RWPE2 (cell line): ENCODE data around the gene HCAR1.
A peak's percentile ranks its signal among the peaks of the same experiment; 100 is the strongest.
"Not testable (repeated sequence)": the region's sequence is repeated elsewhere in the genome, so short reads cannot be mapped to it uniquely, and the experiment has no call there.

Source experiments
- ATAC-seq: fragments of 200-7000 bp; cut with Tn5 transposase; 3 replicates; pipeline ENCODE4 v1.9.1; 2021; ENCODE audit warnings: low read depth
- DNase-seq: peaks from one replicate; pipeline ENCODE4 v3.0.0-alpha.2; 2020; ENCODE audit warnings: low spot score
- H3K27ac ChIP-seq: fragments of 450-650 bp; 2 replicates; pipeline ENCODE4 v1.5.1; 2017; ENCODE audit warnings: mild to moderate bottlenecking; ENCODE audit not compliant: poor library complexity, severe bottlenecking
- H3K27me3 ChIP-seq: fragments of 250-450 bp; sonication (Bioruptor Pico); 2 replicates; pipeline ENCODE4 v1.5.1; 2021; ENCODE audit warnings: mild to moderate bottlenecking, moderate library complexity; ENCODE audit not compliant: insufficient read depth, poor library complexity, severe bottlenecking
- H3K36me3 ChIP-seq: fragments of 250-450 bp; sonication (Bioruptor Pico); 2 replicates; pipeline ENCODE4 v1.5.1; 2020; ENCODE audit warnings: low read depth, mild to moderate bottlenecking, moderate library complexity
- H3K4me1 ChIP-seq: fragments of 250-450 bp; sonication (Bioruptor Pico); 2 replicates; pipeline ENCODE4 v1.5.1; 2021; ENCODE audit warnings: mild to moderate bottlenecking, moderate library complexity; ENCODE audit not compliant: insufficient read depth, poor library complexity, severe bottlenecking
- H3K4me3 ChIP-seq: fragments of 250-450 bp; sonication (Bioruptor Pico); 2 replicates; pipeline ENCODE4 v1.5.1; 2021; ENCODE audit warnings: mild to moderate bottlenecking, moderate library complexity; ENCODE audit not compliant: severe bottlenecking
- H3K9me3 ChIP-seq: fragments of 250-450 bp; sonication (Bioruptor Pico); 2 replicates; pipeline ENCODE4 v1.5.1; 2021; ENCODE audit warnings: mild to moderate bottlenecking, moderate library complexity; ENCODE audit not compliant: severe bottlenecking
- CTCF ChIP-seq: fragments of 450-650 bp; IDR thresholded peaks from one replicate; pipeline ENCODE4 v1.5.1; 2017; ENCODE audit warnings: mild to moderate bottlenecking, moderate library complexity; ENCODE audit not compliant: poor library complexity, severe bottlenecking

The HCAR1 gene

GRCh38 chr12:122722387-122722786 is 8.3 kb downstream of the HCAR1 start:
- no peak overlapping the region for H3K4me3 ChIP-seq
- ATAC-seq: no peak
- no peaks in the 10 kb centered on the region for H3K9me3 ChIP-seq
- no peak for DNase-seq
- no peak for TF ChIP-seq CTCF
- no peaks in the 10 kb centered on the region for H3K36me3 ChIP-seq
- no peaks in the 10 kb centered on the region for H3K27me3 ChIP-seq
- peak overlapping the region; percentile 92 for H3K27ac ChIP-seq
- peaks cover 31% of the 10 kb centered on the region for H3K4me1 ChIP-seq

- no peak for TF ChIP-seq CTCF
- no peaks in the 10 kb centered on the region for H3K9me3 ChIP-seq
- ATAC-seq (peak; percentile 87), DNase-seq (peak; percentile 89)
- peaks cover 26% of the 10 kb centered on the region for H3K4me1 ChIP-seq
- H3K36me3 ChIP-seq: no peaks in the 10 kb centered on the region
- H3K27ac ChIP-seq: peak overlapping the region; percentile 92
- H3K4me3 ChIP-seq: no peak overlapping the region
- no peaks in the 10 kb centered on the region for H3K27me3 ChIP-seq
Measured at GRCh38 chr12:122721057-122721545, 9.5 kb downstream of the HCAR1 start.

- not testable (repeated sequence) for H3K4me3 ChIP-seq, H3K36me3 ChIP-seq, H3K9me3 ChIP-seq, H3K27me3 ChIP-seq, H3K27ac ChIP-seq, ATAC-seq, DNase-seq
- peaks cover 20% of the 10 kb centered on the region for H3K4me1 ChIP-seq
Measured at GRCh38 chr12:122716658-122717057, 14.0 kb downstream of the HCAR1 start, which contains the start of gene HCAR3. Gene HCAR3, minus strand, starts transcription at chr12:122716811. Its CDS starts 74 bp downstream, at chr12:122716737.

GRCh38 chr12:122715211-122715610 is 15.4 kb downstream of the HCAR1 start:
- H3K36me3 ChIP-seq, H3K27ac ChIP-seq, DNase-seq, H3K4me3 ChIP-seq, H3K27me3 ChIP-seq, ATAC-seq, H3K9me3 ChIP-seq: not testable (repeated sequence)
- peaks cover 15% of the 10 kb centered on the region for H3K4me1 ChIP-seq

GRCh38 chr12:122713491-122714188 is 17.0 kb downstream of the HCAR1 start:
- not testable (repeated sequence) for H3K36me3 ChIP-seq, DNase-seq, H3K27me3 ChIP-seq, H3K4me3 ChIP-seq, H3K9me3 ChIP-seq
- Histone ChIP-seq H3K27ac (peak overlapping the region; percentile 55), H3K4me1 (peaks cover 14% of the 10 kb centered on the region)
- peak; percentile 88 for ATAC-seq

- H3K9me3 ChIP-seq, ATAC-seq: not testable (repeated sequence)
Measured at GRCh38 chr12:122711266-122711665, 19.4 kb downstream of the HCAR1 start.

GRCh38 chr12:122710341-122710740 is 20.3 kb downstream of the HCAR1 start:
- peak; percentile 22; the same call in 1 of the 3 replicates for ATAC-seq
- not testable (repeated sequence) for DNase-seq, H3K9me3 ChIP-seq, H3K27me3 ChIP-seq, H3K36me3 ChIP-seq, H3K4me3 ChIP-seq
- H3K27ac ChIP-seq: peak overlapping the region; percentile 52
- peaks cover 14% of the 10 kb centered on the region for H3K4me1 ChIP-seq

More at GRCh38 chr12:122711266-122711665, 19.4 kb downstream of the HCAR1 start:
- H3K4me1 ChIP-seq: peaks cover 14% of the 10 kb centered on the region
- H3K36me3 ChIP-seq, H3K27me3 ChIP-seq, H3K4me3 ChIP-seq, DNase-seq: not testable (repeated sequence)
- H3K27ac ChIP-seq: peak overlapping the region; percentile 52

GRCh38 chr12:122709287-122709686 is 21.4 kb downstream of the HCAR1 start:
- H3K36me3 ChIP-seq, H3K4me3 ChIP-seq, H3K27me3 ChIP-seq, DNase-seq, H3K27ac ChIP-seq, ATAC-seq, H3K9me3 ChIP-seq: not testable (repeated sequence)
- H3K4me1 ChIP-seq: peaks cover 13% of the 10 kb centered on the region

- H3K27me3 ChIP-seq, H3K9me3 ChIP-seq, H3K36me3 ChIP-seq, DNase-seq, H3K4me3 ChIP-seq, ATAC-seq: not testable (repeated sequence)
- peak overlapping the region; percentile 44 for H3K27ac ChIP-seq
- peaks cover 23% of the 10 kb centered on the region for H3K4me1 ChIP-seq
Measured at GRCh38 chr12:122703841-122704240, 26.8 kb downstream of the HCAR1 start.
